Mammary epithelial cell (primary cell): Measurements from ENCODE around the gene DST.

Experiments used
- EZH2 ChIP-seq: IDR thresholded peaks from 2 replicates; pipeline ENCODE4 v1.6.1; 2012; ENCODE audit warnings: low read length, inconsistent platforms, borderline replicate concordance
- TF ChIP-seq, protein P1 (sequence below), 2 donors: IDR thresholded peaks in 1 of 2; conservative IDR thresholded peaks in 1 of 2; 2 replicates each; pipeline ENCODE4 v1.5.1; 2011 to 2012; ENCODE audit warnings: inconsistent platforms in 2 of 2, low read length in 2 of 2, mild to moderate bottlenecking in 2 of 2, control low read depth in 1 of 2, low read depth in 1 of 2; ENCODE audit not compliant: insufficient read depth in 1 of 2; ENCODE audit errors: extremely low read depth in 1 of 2

GRCh38 chr6:56652231-56652630 is 9.5 kb upstream of the DST start:
- TF ChIP-seq, protein P1, sequence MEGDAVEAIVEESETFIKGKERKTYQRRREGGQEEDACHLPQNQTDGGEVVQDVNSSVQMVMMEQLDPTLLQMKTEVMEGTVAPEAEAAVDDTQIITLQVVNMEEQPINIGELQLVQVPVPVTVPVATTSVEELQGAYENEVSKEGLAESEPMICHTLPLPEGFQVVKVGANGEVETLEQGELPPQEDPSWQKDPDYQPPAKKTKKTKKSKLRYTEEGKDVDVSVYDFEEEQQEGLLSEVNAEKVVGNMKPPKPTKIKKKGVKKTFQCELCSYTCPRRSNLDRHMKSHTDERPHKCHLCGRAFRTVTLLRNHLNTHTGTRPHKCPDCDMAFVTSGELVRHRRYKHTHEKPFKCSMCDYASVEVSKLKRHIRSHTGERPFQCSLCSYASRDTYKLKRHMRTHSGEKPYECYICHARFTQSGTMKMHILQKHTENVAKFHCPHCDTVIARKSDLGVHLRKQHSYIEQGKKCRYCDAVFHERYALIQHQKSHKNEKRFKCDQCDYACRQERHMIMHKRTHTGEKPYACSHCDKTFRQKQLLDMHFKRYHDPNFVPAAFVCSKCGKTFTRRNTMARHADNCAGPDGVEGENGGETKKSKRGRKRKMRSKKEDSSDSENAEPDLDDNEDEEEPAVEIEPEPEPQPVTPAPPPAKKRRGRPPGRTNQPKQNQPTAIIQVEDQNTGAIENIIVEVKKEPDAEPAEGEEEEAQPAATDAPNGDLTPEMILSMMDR (conservative IDR thresholded peaks at IDR 0.05 in 1 of 2, IDR thresholded peaks at IDR 0.05 in 1 of 2; ENCODE audit: extremely low read depth in 1 of 2, insufficient read depth in 1 of 2, low read depth in 1 of 2, low read length in 2 of 2) = no peak
- TF ChIP-seq EZH2 = no peak
